Measurements from ENCODE around the gene RNF44. TPM values are rescaled to one million over a fixed set of nuclear protein-coding genes. Genes with fewer than 3 reads are reported as not detected.

The RNF44 gene
- total RNA-seq, 2 donors from 2014 or later = 10.9 to 38.6 TPM

- peaks cover 14% of the 10 kb centered on the region for H3K4me1 ChIP-seq
- H3K4me3 ChIP-seq = no peak overlapping the region
- no peaks in the 10 kb centered on the region for H3K9me3 ChIP-seq
- intact Hi-C loops (cut with DNase I) = no loop called here
- DNase-seq (peak in 1 of 4 donors; percentile 17), ATAC-seq (no peak)
- H3K27me3 ChIP-seq = no peaks in the 10 kb centered on the region
- H3K27ac ChIP-seq = no peak overlapping the region
- TF ChIP-seq CTCF (IDR thresholded peaks at IDR 0.05) (peak in 2 of 7 experiments; percentile 20 to 24), POLR2A (IDR thresholded peaks at IDR 0.05) (no peak)
- peaks cover 0 to 2% of the 10 kb centered on the region in 2 donors for H3K36me3 ChIP-seq (replicated peaks in 1 of 2; ENCODE audit: insufficient read depth in 1 of 2, low read depth in 2 of 2)
- 60 to 62% methylated on average over 7 of the region's 7 CpGs for WGBS, 2 donors
These were observed 50.9 kb downstream of the RNF44 start for GRCh38 chr5:176486189-176486757.

- ATAC-seq = no peak
- TF ChIP-seq POLR2A (IDR thresholded peaks at IDR 0.05) = no peak
- no peak for TF ChIP-seq CTCF (IDR thresholded peaks at IDR 0.05)
- no peaks in the 10 kb centered on the region for H3K9me3 ChIP-seq
- H3K27me3 ChIP-seq = no peaks in the 10 kb centered on the region
- H3K36me3 ChIP-seq (replicated peaks in 1 of 2; ENCODE audit: insufficient read depth in 1 of 2, low read depth in 2 of 2) = peaks cover 0 to 2% of the 10 kb centered on the region in 2 donors
- H3K4me1 ChIP-seq = peaks cover 14% of the 10 kb centered on the region
- H3K4me3 ChIP-seq = no peak overlapping the region
- intact Hi-C loops (cut with DNase I) = no loop called here
- H3K27ac ChIP-seq = no peak overlapping the region
- WGBS, 2 donors = 54 to 75% methylated on average over 2 of the region's 2 CpGs
- no peak for DNase-seq
These were observed 52.0 kb downstream of the RNF44 start for GRCh38 chr5:176485176-176485575.

- WGBS, 2 donors = 94 to 96% methylated on average over 4 of the region's 4 CpGs
- Histone ChIP-seq H3K9me3 (no peaks in the 10 kb centered on the region), H3K36me3 (replicated peaks in 1 of 2; ENCODE audit: insufficient read depth in 1 of 2, low read depth in 2 of 2) (peaks cover 0 to 2% of the 10 kb centered on the region in 2 donors), H3K4me1 (peaks cover 10% of the 10 kb centered on the region), H3K27ac (no peak overlapping the region), H3K4me3 (no peak overlapping the region), H3K27me3 (no peaks in the 10 kb centered on the region)
- ATAC-seq (no peak), DNase-seq (no peak)
- TF ChIP-seq POLR2A (IDR thresholded peaks at IDR 0.05) (no peak), CTCF (IDR thresholded peaks at IDR 0.05) (no peak)
- intact Hi-C loops (cut with DNase I) = no loop called here
These were observed 55.5 kb downstream of the RNF44 start for GRCh38 chr5:176481711-176482110.

Small RNA genes lying within 50 kb of the gene (small RNA-seq; reads per million reads assigned to genes)
- gene RF00019 (not detected), gene RN7SL684P (not detected)

Other genes with a start within 250 kb of the RNF44 start
- 100 to 1,000 TPM in 1 of 2 donors, 10 to 100 TPM in 1; 56.0 to 110 TPM for gene KIAA1191, start 175.6 kb downstream of the RNF44 start, total RNA-seq
- gene ARL10, start 171.9 kb downstream of the RNF44 start, total RNA-seq = 1 to 10 TPM; 2.9 to 3.3 TPM
- gene NOP16, start 148.8 kb downstream of the RNF44 start, total RNA-seq = 10 to 100 TPM; 19.2 to 32.0 TPM
- 10 to 100 TPM; 20.1 to 44.1 TPM for gene HIGD2A, start 148.7 kb downstream of the RNF44 start, total RNA-seq
- gene CLTB, start 120.9 kb downstream of the RNF44 start, total RNA-seq = 10 to 100 TPM; 39.6 to 57.3 TPM
- gene FAF2, start 89.0 kb downstream of the RNF44 start, total RNA-seq = 10 to 100 TPM; 15.8 to 44.2 TPM
- gene CDHR2, start 11.9 kb upstream of the RNF44 start, total RNA-seq = 1 to 10 TPM in 1 of 2 donors, not detected in 1; 1.3 TPM
- gene GPRIN1, start 72.8 kb upstream of the RNF44 start, total RNA-seq = 1 to 10 TPM in 1 of 2 donors, under 1 TPM in 1; 0.26 to 1.3 TPM
- not detected for gene SNCB, start 93.1 kb upstream of the RNF44 start, total RNA-seq
- gene EIF4E1B, start 93.3 kb upstream of the RNF44 start, total RNA-seq = 10 to 100 TPM in 1 of 2 donors, under 1 TPM in 1; 0.26 to 11.5 TPM
- gene TSPAN17, start 110.1 kb upstream of the RNF44 start, total RNA-seq = 10 to 100 TPM; 24.1 to 37.6 TPM